Neural progenitor cell (in vitro differentiated cells): ENCODE measurements around the gene DCHS1. TPM values are rescaled to one million over a fixed set of nuclear protein-coding genes. Genes with fewer than 3 reads are reported as not detected.

ENCODE experiments used
- DNase-seq: peaks from one replicate; pipeline ENCODE4 v3.0.0-alpha.2; 2016; ENCODE audit warnings: low spot score
- H2AFZ ChIP-seq: fragments of 200-600 bp; sonication (generic); replicated peaks from 2 replicates; pipeline ENCODE4 v1.6.1; 2016; ENCODE audit warnings: antibody characterized with exemption
- H3F3A ChIP-seq: fragments of 200-600 bp; sonication (generic); 2 replicates; pipeline ENCODE4 v1.6.1; 2016; ENCODE audit warnings: antibody characterized with exemption, low read depth
- H3K27ac ChIP-seq: fragments of 200-600 bp; sonication (generic); 2 replicates; pipeline ENCODE4 v1.5.1; 2016; ENCODE audit warnings: mild to moderate bottlenecking
- H3K27me3 ChIP-seq: fragments of 200-600 bp; sonication (generic); 2 replicates; pipeline ENCODE4 v1.6.1; 2016; ENCODE audit warnings: mild to moderate bottlenecking, moderate library complexity
- H3K36me3 ChIP-seq: fragments of 200-600 bp; sonication (generic); 2 replicates; pipeline ENCODE4 v1.5.1; 2016
- H3K4me1 ChIP-seq: fragments of 200-600 bp; sonication (generic); 2 replicates; pipeline ENCODE4 v1.6.1; 2016; ENCODE audit warnings: mixed run types
- H3K4me2 ChIP-seq: fragments of 200-600 bp; sonication (generic); 2 replicates; pipeline ENCODE4 v1.6.1; 2016
- H3K4me3 ChIP-seq: fragments of 200-600 bp; sonication (generic); 2 replicates; pipeline ENCODE4 v1.5.1; 2016
- H3K79me2 ChIP-seq: fragments of 200-600 bp; sonication (generic); 2 replicates; pipeline ENCODE4 v1.6.1; 2016; ENCODE audit warnings: low read depth
- H3K9ac ChIP-seq: fragments of 200-600 bp; sonication (generic); 2 replicates; pipeline ENCODE4 v1.6.1; 2016
- H3K9me3 ChIP-seq: fragments of 200-600 bp; sonication (generic); 2 replicates; pipeline ENCODE4 v1.5.1; 2016; ENCODE audit warnings: low read depth
- H4K20me1 ChIP-seq: fragments of 200-600 bp; sonication (generic); 2 replicates; pipeline ENCODE4 v1.6.1; 2016; ENCODE audit warnings: low read depth
- H3K27ac Mint-ChIP-seq: 3 replicates; pipeline ENCODE4 v1.8.0; 2021; ENCODE audit warnings: mixed read lengths
- H3K27me3 Mint-ChIP-seq: 2 replicates; pipeline ENCODE4 v1.8.0; 2022; ENCODE audit warnings: low read depth, mild to moderate bottlenecking, inconsistent platforms, moderate library complexity, mixed read lengths; ENCODE audit not compliant: insufficient read depth
- H3K36me3 Mint-ChIP-seq: 3 replicates; pipeline ENCODE4 v1.8.0; 2021; ENCODE audit warnings: mixed read lengths
- H3K4me1 Mint-ChIP-seq: 3 replicates; pipeline ENCODE4 v1.8.0; 2021; ENCODE audit warnings: mixed read lengths
- H3K4me3 Mint-ChIP-seq: 3 replicates; pipeline ENCODE4 v1.8.0; 2021; ENCODE audit warnings: mild to moderate bottlenecking, moderate library complexity, mixed read lengths
- H3K9me3 Mint-ChIP-seq: 3 replicates; pipeline ENCODE4 v1.8.0; 2020; ENCODE audit warnings: mixed read lengths
- EZH2 ChIP-seq: fragments of 200-600 bp; sonication (generic); IDR thresholded peaks from 2 replicates; pipeline ENCODE4 v1.6.1; 2017; ENCODE audit warnings: antibody characterized with exemption, mild to moderate bottlenecking, moderate library complexity
- EZH2phosphoT487 ChIP-seq: fragments of 200-600 bp; sonication (generic); IDR thresholded peaks from 2 replicates; pipeline ENCODE4 v1.6.1; 2017; ENCODE audit warnings: antibody characterized with exemption
- total RNA-seq: library from RNA; depleted of rRNA; stranded (reverse); fragments of >200 nt; gene quantifications from 2 replicates; pipeline ENCODE4 v1.2.3, GENCODE V29; 2015; ENCODE audit warnings: low replicate concordance
- TF ChIP-seq, protein P1 (sequence below): fragments of 200-600 bp; sonication (generic); IDR thresholded peaks from 2 replicates; pipeline ENCODE4 v1.5.1; 2017; ENCODE audit warnings: antibody characterized with exemption, mild to moderate bottlenecking

The DCHS1 gene
- total RNA-seq, 1 donor from 2014 or later: 4.5 TPM

DNA sequence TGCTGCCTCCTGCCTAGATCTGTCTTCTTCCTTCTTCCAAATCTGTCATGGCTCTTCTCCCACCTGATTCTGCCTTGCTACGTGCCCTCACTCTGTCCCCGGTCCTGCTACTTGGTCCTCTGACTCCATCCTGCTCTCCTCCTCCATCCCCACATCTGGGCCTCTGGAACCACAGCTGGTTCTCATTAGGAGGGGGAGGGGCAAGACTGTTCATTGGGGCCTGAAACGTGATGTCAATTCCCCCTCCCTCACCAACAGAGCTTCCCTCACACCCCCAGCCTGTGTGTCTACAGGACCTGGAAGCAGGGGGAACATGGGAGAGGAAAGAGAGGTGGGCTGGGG, 9.1 kb downstream of the DCHS1 start:
- Mint-ChIP-seq H3K27me3 (no peaks in the 10 kb centered on the region), H3K4me1 (peaks cover 4% of the 10 kb centered on the region), H3K27ac (no peak overlapping the region), H3K36me3 (peaks cover 11% of the 10 kb centered on the region), H3K9me3 (no peaks in the 10 kb centered on the region), H3K4me3 (no peak overlapping the region)
- H2AFZ ChIP-seq: no peak overlapping the region
- no peaks in the 10 kb centered on the region for H3K9me3 ChIP-seq
- H3K4me2 ChIP-seq: no peak overlapping the region
- no peaks in the 10 kb centered on the region for H3F3A ChIP-seq
- no peak overlapping the region for H3K9ac ChIP-seq
- H3K4me1 ChIP-seq: peaks cover 10% of the 10 kb centered on the region
- H4K20me1 ChIP-seq: no peaks in the 10 kb centered on the region
- H3K36me3 ChIP-seq: no peaks in the 10 kb centered on the region
- no peak overlapping the region for H3K4me3 ChIP-seq
- DNase-seq: no peak
- peaks cover 8% of the 10 kb centered on the region for H3K27me3 ChIP-seq
- H3K27ac ChIP-seq: no peak overlapping the region
- H3K79me2 ChIP-seq: no peaks in the 10 kb centered on the region
- TF ChIP-seq EZH2 (no peak), EZH2phosphoT487 (no peak)
- TF ChIP-seq, protein P1, sequence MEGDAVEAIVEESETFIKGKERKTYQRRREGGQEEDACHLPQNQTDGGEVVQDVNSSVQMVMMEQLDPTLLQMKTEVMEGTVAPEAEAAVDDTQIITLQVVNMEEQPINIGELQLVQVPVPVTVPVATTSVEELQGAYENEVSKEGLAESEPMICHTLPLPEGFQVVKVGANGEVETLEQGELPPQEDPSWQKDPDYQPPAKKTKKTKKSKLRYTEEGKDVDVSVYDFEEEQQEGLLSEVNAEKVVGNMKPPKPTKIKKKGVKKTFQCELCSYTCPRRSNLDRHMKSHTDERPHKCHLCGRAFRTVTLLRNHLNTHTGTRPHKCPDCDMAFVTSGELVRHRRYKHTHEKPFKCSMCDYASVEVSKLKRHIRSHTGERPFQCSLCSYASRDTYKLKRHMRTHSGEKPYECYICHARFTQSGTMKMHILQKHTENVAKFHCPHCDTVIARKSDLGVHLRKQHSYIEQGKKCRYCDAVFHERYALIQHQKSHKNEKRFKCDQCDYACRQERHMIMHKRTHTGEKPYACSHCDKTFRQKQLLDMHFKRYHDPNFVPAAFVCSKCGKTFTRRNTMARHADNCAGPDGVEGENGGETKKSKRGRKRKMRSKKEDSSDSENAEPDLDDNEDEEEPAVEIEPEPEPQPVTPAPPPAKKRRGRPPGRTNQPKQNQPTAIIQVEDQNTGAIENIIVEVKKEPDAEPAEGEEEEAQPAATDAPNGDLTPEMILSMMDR: no peak

DNA sequence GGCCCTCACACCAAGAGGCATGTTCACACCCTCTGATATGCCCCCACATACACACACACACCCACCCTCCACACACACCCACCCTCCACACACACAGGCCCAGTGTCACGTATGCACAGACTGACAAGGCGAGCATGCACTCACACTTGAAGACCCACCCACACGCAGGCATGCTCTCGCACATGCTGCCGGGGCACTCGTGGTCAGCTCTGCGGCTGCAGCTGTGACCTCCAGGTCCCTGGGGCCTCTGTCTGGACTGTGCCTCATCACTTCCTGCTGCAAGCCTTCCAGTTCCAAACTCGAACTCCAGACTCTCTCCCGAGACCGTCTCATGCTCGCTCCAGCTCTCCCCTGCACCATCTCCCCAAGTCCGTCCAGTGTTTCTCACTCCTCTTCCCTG, 9.5 kb downstream of the DCHS1 start:
- Mint-ChIP-seq H3K27me3 (no peaks in the 10 kb centered on the region), H3K4me1 (peaks cover 4% of the 10 kb centered on the region), H3K9me3 (no peaks in the 10 kb centered on the region), H3K27ac (peak overlapping the region; percentile 55), H3K4me3 (no peak overlapping the region), H3K36me3 (peaks cover 11% of the 10 kb centered on the region)
- no peak overlapping the region for H3K27ac ChIP-seq
- H3K4me2 ChIP-seq: no peak overlapping the region
- no peak overlapping the region for H3K4me3 ChIP-seq
- no peaks in the 10 kb centered on the region for H4K20me1 ChIP-seq
- peaks cover 10% of the 10 kb centered on the region for H3K4me1 ChIP-seq
- H2AFZ ChIP-seq: no peak overlapping the region
- H3K9ac ChIP-seq: no peak overlapping the region
- no peaks in the 10 kb centered on the region for H3K9me3 ChIP-seq
- H3K79me2 ChIP-seq: no peaks in the 10 kb centered on the region
- no peaks in the 10 kb centered on the region for H3F3A ChIP-seq
- TF ChIP-seq EZH2phosphoT487 (no peak), EZH2 (no peak)
- TF ChIP-seq, protein P1: no peak
- DNase-seq: no peak
- H3K36me3 ChIP-seq: no peaks in the 10 kb centered on the region
- H3K27me3 ChIP-seq: peaks cover 3% of the 10 kb centered on the region

DNA sequence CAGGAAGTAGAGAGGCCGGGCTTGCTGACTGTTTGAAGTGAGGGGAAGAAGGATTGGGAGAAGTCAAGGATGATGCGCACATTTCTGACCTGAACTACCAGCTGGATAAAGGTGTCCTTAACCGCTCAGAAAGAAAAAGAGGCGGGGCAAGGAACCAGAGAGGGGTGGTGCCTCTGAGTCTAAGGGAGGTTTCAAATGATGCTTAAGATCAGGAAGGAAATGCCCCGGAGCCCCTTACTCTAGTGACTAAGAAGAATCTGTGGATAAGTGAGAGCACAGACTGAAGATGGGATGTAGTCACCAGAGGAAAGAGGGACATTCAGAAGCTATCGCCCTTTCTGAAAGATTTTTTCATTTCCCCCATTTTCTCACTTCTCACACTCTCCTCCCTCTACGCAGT, 12.7 kb downstream of the DCHS1 start:
- Histone ChIP-seq H3F3A (no peaks in the 10 kb centered on the region), H2AFZ (no peak overlapping the region), H3K4me1 (peaks cover 10% of the 10 kb centered on the region), H3K27me3 (no peaks in the 10 kb centered on the region), H3K27ac (no peak overlapping the region), H3K9ac (no peak overlapping the region), H3K4me3 (no peak overlapping the region), H3K79me2 (no peaks in the 10 kb centered on the region), H4K20me1 (no peaks in the 10 kb centered on the region), H3K4me2 (no peak overlapping the region), H3K36me3 (no peaks in the 10 kb centered on the region), H3K9me3 (no peaks in the 10 kb centered on the region)
- peaks cover 4% of the 10 kb centered on the region for H3K4me1 Mint-ChIP-seq
- no peak for DNase-seq
- no peak overlapping the region for H3K27ac Mint-ChIP-seq
- no peak overlapping the region for H3K4me3 Mint-ChIP-seq
- TF ChIP-seq EZH2phosphoT487: no peak
- TF ChIP-seq EZH2: no peak
- TF ChIP-seq, protein P1: no peak
- peaks cover 13% of the 10 kb centered on the region for H3K36me3 Mint-ChIP-seq
- H3K27me3 Mint-ChIP-seq: no peaks in the 10 kb centered on the region
- no peaks in the 10 kb centered on the region for H3K9me3 Mint-ChIP-seq
